ENCODE results near the gene WDR87. TPM values are rescaled to one million over a fixed set of nuclear protein-coding genes. Genes with fewer than 3 reads are reported as not detected.
A peak's percentile ranks its signal among the peaks of the same experiment; 100 is the strongest.

Gene WDR87
- total RNA-seq = not detected

GRCh38 chr19:37905946-37906868 is at the start of gene WDR87:
TSS of gene WDR87 (minus strand) at chr19:37906594. CDS start at chr19:37898239, 8,355 bp downstream.
- Mint-ChIP-seq H3K4me1 (ENCODE audit: low read depth) (peaks cover 22% of the 10 kb centered on the region), H3K36me3 (ENCODE audit: insufficient read depth) (no peaks in the 10 kb centered on the region), H3K9me3 (no peaks in the 10 kb centered on the region), H3K27me3 (ENCODE audit: low read depth) (no peaks in the 10 kb centered on the region), H3K4me3 (peak within 1 kb of the TSS; percentile 89)
- DNase-seq = peak; percentile 27
- peak; percentile 8 to 11 for ATAC-seq

- Mint-ChIP-seq H3K9me3 (peaks cover 9% of the 10 kb centered on the region), H3K4me3 (no peak overlapping the region), H3K4me1 (ENCODE audit: low read depth) (peaks cover 20% of the 10 kb centered on the region), H3K27me3 (ENCODE audit: low read depth) (no peaks in the 10 kb centered on the region), H3K36me3 (ENCODE audit: insufficient read depth) (peaks cover 8% of the 10 kb centered on the region)
- DNase-seq (no peak), ATAC-seq (no peak)
Measured at GRCh38 chr19:37955986-37956385, 49.6 kb upstream of the WDR87 start.

GRCh38 chr19:37954421-37954874 is 48.1 kb upstream of the WDR87 start:
- Mint-ChIP-seq H3K9me3 (peaks cover 9% of the 10 kb centered on the region), H3K36me3 (ENCODE audit: insufficient read depth) (peaks cover 9% of the 10 kb centered on the region), H3K4me3 (no peak overlapping the region), H3K27me3 (ENCODE audit: low read depth) (no peaks in the 10 kb centered on the region), H3K4me1 (ENCODE audit: low read depth) (peaks cover 18% of the 10 kb centered on the region)
- ATAC-seq = no peak
- DNase-seq = no peak

DNA sequence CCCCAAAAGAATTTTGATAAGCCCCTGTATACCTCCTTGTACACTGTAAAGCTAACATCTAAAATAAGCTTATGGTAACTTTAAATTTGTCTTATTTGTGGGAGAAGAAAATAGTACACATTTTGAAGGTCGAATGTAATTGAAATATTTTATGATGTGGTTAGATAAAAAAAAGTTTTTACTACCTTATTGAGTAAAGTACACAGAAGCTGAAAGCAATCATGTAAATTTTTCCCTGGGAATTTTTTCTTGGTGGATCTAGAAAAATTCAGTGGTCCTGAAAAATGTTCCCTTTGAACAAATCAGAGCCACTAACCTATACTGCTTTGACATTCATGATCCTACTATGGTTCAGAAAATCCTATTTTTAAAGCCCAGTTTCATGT is 47.5 kb upstream of the WDR87 start:
- Mint-ChIP-seq H3K36me3 (ENCODE audit: insufficient read depth) (peaks cover 11% of the 10 kb centered on the region), H3K4me1 (ENCODE audit: low read depth) (peaks cover 13% of the 10 kb centered on the region), H3K4me3 (no peak overlapping the region), H3K9me3 (peaks cover 9% of the 10 kb centered on the region), H3K27me3 (ENCODE audit: low read depth) (no peaks in the 10 kb centered on the region)
- ATAC-seq (no peak), DNase-seq (no peak)

DNA sequence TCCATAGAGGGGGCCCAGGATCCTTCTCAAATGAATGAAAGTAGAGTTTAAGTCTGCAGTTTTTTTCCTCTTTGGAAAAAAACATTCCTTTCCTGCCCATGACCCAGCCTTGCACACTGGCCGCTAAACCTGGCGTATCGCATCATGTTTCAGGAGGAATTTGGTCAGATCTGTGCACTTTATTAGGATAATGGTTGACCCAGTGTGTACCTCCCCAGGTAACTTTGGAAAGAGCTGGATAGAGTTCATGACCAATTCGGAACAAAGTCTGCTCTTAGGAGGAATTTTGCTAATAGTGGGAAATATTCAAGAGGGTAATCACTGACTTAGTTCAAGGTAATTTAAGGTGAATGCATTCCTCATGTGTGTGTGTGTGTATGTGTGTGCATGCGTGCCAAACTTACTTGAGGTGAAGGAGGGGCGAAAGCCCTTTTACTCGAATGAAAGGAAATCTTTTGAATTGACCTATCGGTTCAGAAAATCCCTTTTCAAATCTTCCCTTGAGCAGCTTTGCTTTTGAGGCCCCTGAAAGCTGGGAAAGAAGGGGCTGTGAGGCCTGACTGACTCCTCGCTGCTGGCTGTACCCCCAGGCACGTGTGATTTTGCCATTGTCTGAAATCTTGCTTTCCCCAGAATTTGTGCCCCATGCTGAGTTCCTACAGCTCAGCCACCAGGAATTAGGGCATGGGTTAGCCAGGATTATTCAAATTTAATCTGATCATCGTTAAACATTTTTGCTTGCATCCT is 47.0 kb upstream of the WDR87 start:
- no peak for DNase-seq
- H3K27me3 Mint-ChIP-seq (ENCODE audit: low read depth) = no peaks in the 10 kb centered on the region
- H3K4me1 Mint-ChIP-seq (ENCODE audit: low read depth) = peaks cover 13% of the 10 kb centered on the region
- H3K36me3 Mint-ChIP-seq (ENCODE audit: insufficient read depth) = peaks cover 11% of the 10 kb centered on the region
- no peak overlapping the region for H3K4me3 Mint-ChIP-seq
- peaks cover 9% of the 10 kb centered on the region for H3K9me3 Mint-ChIP-seq
- no peak for ATAC-seq

DNA sequence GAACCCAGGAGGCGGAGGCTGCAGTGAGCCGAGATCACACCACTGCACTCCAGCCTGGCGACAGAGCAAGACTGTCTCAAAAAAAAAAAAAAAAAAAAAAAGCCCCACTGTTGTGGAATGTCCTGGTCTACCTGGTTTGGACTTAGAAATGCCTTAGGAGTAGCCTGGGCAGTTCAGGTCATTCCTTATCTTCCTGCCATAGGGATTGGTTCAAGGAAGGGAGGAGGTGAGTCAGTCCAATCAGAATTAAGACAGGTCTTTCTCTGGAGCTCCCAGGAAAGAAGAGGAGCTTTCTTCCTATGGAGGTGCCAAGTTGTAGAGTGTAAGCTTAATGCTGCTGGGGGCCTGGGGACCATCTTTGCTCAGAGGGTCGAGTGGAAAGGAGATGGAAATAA is 45.4 kb upstream of the WDR87 start:
- H3K36me3 Mint-ChIP-seq (ENCODE audit: insufficient read depth) = peaks cover 10% of the 10 kb centered on the region
- H3K27me3 Mint-ChIP-seq (ENCODE audit: low read depth) = no peaks in the 10 kb centered on the region
- H3K9me3 Mint-ChIP-seq = peaks cover 6% of the 10 kb centered on the region
- ATAC-seq (no peak), DNase-seq (no peak)
- no peak overlapping the region for H3K4me3 Mint-ChIP-seq
- peaks cover 9% of the 10 kb centered on the region for H3K4me1 Mint-ChIP-seq (ENCODE audit: low read depth)

DNA sequence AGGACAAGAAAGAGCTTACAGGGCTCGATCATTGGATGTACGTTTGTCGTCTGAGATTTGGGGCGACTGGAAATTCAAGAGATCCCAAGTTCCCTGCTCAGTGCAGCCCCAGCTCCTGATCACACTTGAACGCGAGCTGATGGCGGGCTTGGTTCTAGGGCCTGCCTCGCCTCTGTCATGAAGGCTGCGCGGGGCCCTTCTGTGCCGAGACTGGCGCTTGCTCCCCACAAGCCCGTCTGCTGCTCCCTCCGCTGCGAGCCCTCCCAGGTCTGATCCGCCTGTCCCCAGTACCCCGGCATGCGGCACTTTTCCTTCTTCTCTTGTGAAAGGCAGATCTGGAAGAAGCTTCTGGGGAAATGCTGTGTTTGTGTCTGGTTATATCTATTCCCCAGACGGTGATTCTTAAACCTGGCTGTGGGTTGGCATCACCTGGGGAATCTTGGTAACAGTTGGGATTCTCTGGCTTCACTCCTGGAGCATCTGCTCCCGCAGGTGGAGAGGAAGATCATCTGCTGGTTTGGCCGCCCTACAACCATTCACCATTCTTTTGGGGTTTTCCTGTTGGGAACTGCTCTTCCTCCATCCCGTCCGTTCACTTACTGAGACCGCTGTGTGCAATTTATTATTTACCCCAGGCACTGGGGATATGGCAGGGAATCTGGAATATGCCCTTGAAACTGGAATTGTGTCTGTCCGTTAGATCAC is 44.2 kb upstream of the WDR87 start:
- Mint-ChIP-seq H3K9me3 (peaks cover 4% of the 10 kb centered on the region), H3K36me3 (ENCODE audit: insufficient read depth) (peaks cover 11% of the 10 kb centered on the region), H3K4me3 (no peak overlapping the region), H3K27me3 (ENCODE audit: low read depth) (no peaks in the 10 kb centered on the region), H3K4me1 (ENCODE audit: low read depth) (peaks cover 5% of the 10 kb centered on the region)
- DNase-seq (no peak), ATAC-seq (no peak)

GRCh38 chr19:37948362-37948761 is 42.0 kb upstream of the WDR87 start:
- no peak for ATAC-seq

GRCh38 chr19:37947778-37948177 is 41.4 kb upstream of the WDR87 start:
- ATAC-seq = no peak
- H3K4me1 Mint-ChIP-seq (ENCODE audit: low read depth) = peaks cover 3% of the 10 kb centered on the region
- H3K9me3 Mint-ChIP-seq = no peaks in the 10 kb centered on the region
- H3K4me3 Mint-ChIP-seq = no peak overlapping the region
- H3K36me3 Mint-ChIP-seq (ENCODE audit: insufficient read depth) = peaks cover 13% of the 10 kb centered on the region
- DNase-seq = no peak
- H3K27me3 Mint-ChIP-seq (ENCODE audit: low read depth) = no peaks in the 10 kb centered on the region

More at GRCh38 chr19:37948362-37948761, 42.0 kb upstream of the WDR87 start:
- Mint-ChIP-seq H3K4me3 (no peak overlapping the region), H3K4me1 (ENCODE audit: low read depth) (peaks cover 3% of the 10 kb centered on the region), H3K36me3 (ENCODE audit: insufficient read depth) (peaks cover 9% of the 10 kb centered on the region), H3K27me3 (ENCODE audit: low read depth) (no peaks in the 10 kb centered on the region), H3K9me3 (no peaks in the 10 kb centered on the region)
- no peak for DNase-seq

DNA sequence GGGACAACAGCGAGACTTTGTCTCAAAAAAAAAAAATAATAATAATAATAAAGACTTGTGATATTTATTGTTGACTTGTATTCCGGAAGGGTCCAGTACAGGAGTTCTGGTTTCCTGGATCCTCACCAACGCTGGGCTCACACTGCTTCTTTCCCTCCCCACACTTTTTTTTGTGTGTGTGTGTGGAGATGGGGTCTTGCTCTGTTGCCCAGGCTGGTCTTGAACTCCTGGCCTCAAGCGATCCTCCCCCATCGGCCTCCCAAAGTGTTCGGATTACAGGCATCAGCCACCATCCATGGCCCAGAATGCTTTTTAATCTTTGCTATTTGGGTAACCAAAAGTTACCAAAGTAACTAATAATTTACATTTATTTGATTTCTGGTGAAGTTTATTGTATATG is 39.7 kb upstream of the WDR87 start:
- ATAC-seq (no peak), DNase-seq (no peak)
- Mint-ChIP-seq H3K9me3 (no peaks in the 10 kb centered on the region), H3K4me1 (ENCODE audit: low read depth) (peaks cover 7% of the 10 kb centered on the region), H3K27me3 (ENCODE audit: low read depth) (no peaks in the 10 kb centered on the region), H3K4me3 (no peak overlapping the region), H3K36me3 (ENCODE audit: insufficient read depth) (peaks cover 22% of the 10 kb centered on the region)

GRCh38 chr19:37943480-37943879 is 37.1 kb upstream of the WDR87 start:
- Mint-ChIP-seq H3K9me3 (no peaks in the 10 kb centered on the region), H3K4me3 (no peak overlapping the region), H3K36me3 (ENCODE audit: insufficient read depth) (peaks cover 22% of the 10 kb centered on the region), H3K27me3 (ENCODE audit: low read depth) (no peaks in the 10 kb centered on the region), H3K4me1 (ENCODE audit: low read depth) (peaks cover 4% of the 10 kb centered on the region)
- DNase-seq (no peak), ATAC-seq (no peak)

- no peaks in the 10 kb centered on the region for H3K9me3 Mint-ChIP-seq
- H3K36me3 Mint-ChIP-seq (ENCODE audit: insufficient read depth) = peaks cover 22% of the 10 kb centered on the region
- no peak for DNase-seq
- H3K4me1 Mint-ChIP-seq (ENCODE audit: low read depth) = peaks cover 7% of the 10 kb centered on the region
- H3K27me3 Mint-ChIP-seq (ENCODE audit: low read depth) = no peaks in the 10 kb centered on the region
- ATAC-seq = no peak
- H3K4me3 Mint-ChIP-seq = no peak overlapping the region
Measured at GRCh38 chr19:37942516-37942902, 36.1 kb upstream of the WDR87 start.

DNA sequence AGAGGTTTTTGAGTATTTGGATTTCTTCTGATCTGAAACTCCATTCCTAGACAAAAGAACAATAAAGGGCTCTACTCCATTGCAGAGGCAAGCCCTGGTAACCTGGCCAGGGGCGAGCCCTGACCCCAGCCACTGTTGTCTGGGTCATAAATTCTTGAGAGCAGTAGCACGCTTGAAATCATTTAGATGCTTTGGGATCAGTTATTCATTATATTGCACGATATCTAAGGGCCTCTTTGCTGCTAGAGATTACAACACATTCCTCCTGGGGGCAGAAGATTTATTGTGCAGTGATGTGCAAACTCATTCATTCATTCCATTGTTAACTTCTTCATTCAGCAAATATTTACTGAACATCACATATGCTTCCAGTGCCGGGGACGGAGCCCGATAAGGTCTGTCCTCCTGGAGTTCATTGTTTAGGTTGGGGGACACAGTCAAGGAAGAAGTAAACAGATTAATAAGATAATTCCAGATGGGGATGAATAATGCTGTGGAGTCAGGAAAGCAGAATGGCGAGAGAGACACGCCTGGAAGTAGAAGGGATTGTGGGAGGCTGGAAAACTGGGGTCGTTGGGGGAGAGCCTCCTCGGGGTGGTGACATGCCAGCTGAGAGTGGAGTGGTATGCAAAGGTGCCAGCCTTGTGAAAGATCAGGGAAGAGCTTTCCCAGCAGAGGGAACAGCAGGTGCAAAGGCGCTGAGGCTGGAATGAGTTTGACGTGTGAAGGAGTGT is 35.6 kb upstream of the WDR87 start:
- DNase-seq (no peak), ATAC-seq (no peak)
- H3K36me3 Mint-ChIP-seq (ENCODE audit: insufficient read depth) = peaks cover 20% of the 10 kb centered on the region
- no peak overlapping the region for H3K4me3 Mint-ChIP-seq
- no peaks in the 10 kb centered on the region for H3K27me3 Mint-ChIP-seq (ENCODE audit: low read depth)
- no peaks in the 10 kb centered on the region for H3K9me3 Mint-ChIP-seq
- peaks cover 7% of the 10 kb centered on the region for H3K4me1 Mint-ChIP-seq (ENCODE audit: low read depth)

- Mint-ChIP-seq H3K4me3 (no peak overlapping the region), H3K36me3 (ENCODE audit: insufficient read depth) (peaks cover 28% of the 10 kb centered on the region), H3K27me3 (ENCODE audit: low read depth) (no peaks in the 10 kb centered on the region), H3K4me1 (ENCODE audit: low read depth) (peaks cover 8% of the 10 kb centered on the region), H3K9me3 (peaks cover 11% of the 10 kb centered on the region)
- no peak for ATAC-seq
- DNase-seq = no peak
Measured at GRCh38 chr19:37938353-37938752, 32.0 kb upstream of the WDR87 start.

Measured in activated T-cell treated with anti-CD3 and anti-CD28 coated beads, Interleukin-2, amount 50 U/mL, for 4 hours (primary cell).